Lung (tissue), 12 donors: ENCODE results near the gene GORASP1. TPM values are rescaled to one million over a fixed set of nuclear protein-coding genes. Genes with fewer than 3 reads are reported as not detected.

Experiments
- ATAC-seq: fragments of 200-7000 bp; cut with Tn5 transposase; one replicate; pipeline ENCODE4 v1.9.1; 2020; ENCODE audit warnings: moderate number of reproducible peaks; ENCODE audit not compliant: insufficient read depth, low FRiP score
- DNase-seq, 3 donors: peaks; one replicate each; pipeline ENCODE4 v3.0.0-alpha.2; 2013 to 2017
- H3K27ac ChIP-seq, 2 donors: one replicate each; pipeline ENCODE4 v1.5.1; 2013; ENCODE audit warnings: mild to moderate bottlenecking in 2 of 2, moderate library complexity in 2 of 2, control low read depth in 1 of 2, inconsistent platforms in 1 of 2, low read depth in 1 of 2, low read length in 1 of 2
- H3K27me3 ChIP-seq, 3 donors: one replicate each; pipeline ENCODE4 v1.5.1; 2013; ENCODE audit warnings: low read length in 2 of 3; ENCODE audit not compliant: control insufficient read depth in 3 of 3, insufficient read depth in 3 of 3
- H3K36me3 ChIP-seq, 4 donors: one replicate each; pipeline ENCODE4 v1.5.1; 2013; ENCODE audit warnings: low read length in 4 of 4, mild to moderate bottlenecking in 1 of 4, moderate library complexity in 1 of 4; ENCODE audit not compliant: control insufficient read depth in 4 of 4, insufficient read depth in 4 of 4
- H3K4me1 ChIP-seq, 5 donors: one replicate each; pipeline ENCODE4 v1.5.1; 2013; ENCODE audit warnings: low read length in 5 of 5, mild to moderate bottlenecking in 2 of 5, moderate library complexity in 1 of 5; ENCODE audit not compliant: control insufficient read depth in 5 of 5, insufficient read depth in 5 of 5
- H3K4me3 ChIP-seq: one replicate; pipeline ENCODE4 v1.5.1; 2013; ENCODE audit warnings: mild to moderate bottlenecking, control low read depth, moderate library complexity
- H3K9ac ChIP-seq, 2 donors: one replicate each; pipeline ENCODE4 v1.5.1; 2013; ENCODE audit warnings: low read length in 2 of 2, control low read depth in 1 of 2; ENCODE audit not compliant: insufficient read depth in 1 of 2
- H3K9me3 ChIP-seq, 4 donors: one replicate each; pipeline ENCODE4 v1.5.1; 2013; ENCODE audit warnings: low read length in 3 of 4, mild to moderate bottlenecking in 1 of 4, moderate library complexity in 1 of 4; ENCODE audit not compliant: control insufficient read depth in 4 of 4, insufficient read depth in 3 of 4
- WGBS, 2 donors: extraction: QIAGEN DNeasy Blood & Tissue Kit; methylation state at CpG; one replicate each; pipeline ENCODE4 v1.1.7; 2013; 5-methylcytosine and 5-hydroxymethylcytosine counted together
- polyA plus RNA-seq, 2 donors: library from polyadenylated mRNA; stranded (reverse); fragments of 200-250 nt; gene quantifications; one replicate each; pipeline ENCODE4 v1.2.1, GENCODE V29; 2013
- total RNA-seq, 2 donors: library from RNA; depleted of rRNA in 1 of 2; stranded (reverse); fragments of >200 nt in 1 of 2; gene quantifications; one replicate each; pipeline ENCODE4 v1.2.1, GENCODE V29; 2014 to 2021
- TF ChIP-seq, protein P1 (sequence below): IDR thresholded peaks from 2 replicates; pipeline ENCODE4 v1.5.1; 2012; ENCODE audit warnings: mild to moderate bottlenecking; ENCODE audit errors: control extremely low read depth, extremely low read depth
- donor health status: control.
- donor health status: control.
- donor health status: Bipolar disorder and iron deficiency.
- donor health status: healthy.
- donor health status: DM: yes; HTN: yes; CAD: no.

The GORASP1 gene
- total and polyA plus RNA-seq, 4 donors = 28.7 to 71.1 (median 48.5) TPM

GRCh38 chr3:39122813-39123212, 15.4 kb upstream of the GORASP1 start:
- 83 to 85% methylated on average over 1 of the region's 1 CpG for WGBS, 2 donors
- ATAC-seq = no peak
- TF ChIP-seq, protein P1, sequence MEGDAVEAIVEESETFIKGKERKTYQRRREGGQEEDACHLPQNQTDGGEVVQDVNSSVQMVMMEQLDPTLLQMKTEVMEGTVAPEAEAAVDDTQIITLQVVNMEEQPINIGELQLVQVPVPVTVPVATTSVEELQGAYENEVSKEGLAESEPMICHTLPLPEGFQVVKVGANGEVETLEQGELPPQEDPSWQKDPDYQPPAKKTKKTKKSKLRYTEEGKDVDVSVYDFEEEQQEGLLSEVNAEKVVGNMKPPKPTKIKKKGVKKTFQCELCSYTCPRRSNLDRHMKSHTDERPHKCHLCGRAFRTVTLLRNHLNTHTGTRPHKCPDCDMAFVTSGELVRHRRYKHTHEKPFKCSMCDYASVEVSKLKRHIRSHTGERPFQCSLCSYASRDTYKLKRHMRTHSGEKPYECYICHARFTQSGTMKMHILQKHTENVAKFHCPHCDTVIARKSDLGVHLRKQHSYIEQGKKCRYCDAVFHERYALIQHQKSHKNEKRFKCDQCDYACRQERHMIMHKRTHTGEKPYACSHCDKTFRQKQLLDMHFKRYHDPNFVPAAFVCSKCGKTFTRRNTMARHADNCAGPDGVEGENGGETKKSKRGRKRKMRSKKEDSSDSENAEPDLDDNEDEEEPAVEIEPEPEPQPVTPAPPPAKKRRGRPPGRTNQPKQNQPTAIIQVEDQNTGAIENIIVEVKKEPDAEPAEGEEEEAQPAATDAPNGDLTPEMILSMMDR = no peak

GRCh38 chr3:39121621-39122020, 14.2 kb upstream of the GORASP1 start:
- DNase-seq (no peak), ATAC-seq (no peak)
- no peak overlapping the region for H3K9ac ChIP-seq
- H3K27me3 ChIP-seq = no peaks in the 10 kb centered on the region
- H3K27ac ChIP-seq = no peak overlapping the region
- peaks cover 0 to 6% (median 0%) of the 10 kb centered on the region in 5 donors for H3K4me1 ChIP-seq
- no peak overlapping the region for H3K4me3 ChIP-seq
- TF ChIP-seq, protein P1 = no peak
- peaks cover 0 to 14% (median 3%) of the 10 kb centered on the region in 4 donors for H3K36me3 ChIP-seq
- WGBS, 2 donors = 58 to 77% methylated on average over 2 of the region's 2 CpGs
- H3K9me3 ChIP-seq = no peaks in the 10 kb centered on the region

More at GRCh38 chr3:39122813-39123212, 15.4 kb upstream of the GORASP1 start:
- Histone ChIP-seq H3K9ac (no peak overlapping the region), H3K4me1 (peaks cover 0 to 6% (median 0%) of the 10 kb centered on the region in 5 donors), H3K36me3 (peaks cover 0 to 14% (median 3%) of the 10 kb centered on the region in 4 donors), H3K4me3 (no peak overlapping the region), H3K9me3 (no peaks in the 10 kb centered on the region), H3K27ac (no peak overlapping the region), H3K27me3 (no peaks in the 10 kb centered on the region)
- no peak for DNase-seq

DNA sequence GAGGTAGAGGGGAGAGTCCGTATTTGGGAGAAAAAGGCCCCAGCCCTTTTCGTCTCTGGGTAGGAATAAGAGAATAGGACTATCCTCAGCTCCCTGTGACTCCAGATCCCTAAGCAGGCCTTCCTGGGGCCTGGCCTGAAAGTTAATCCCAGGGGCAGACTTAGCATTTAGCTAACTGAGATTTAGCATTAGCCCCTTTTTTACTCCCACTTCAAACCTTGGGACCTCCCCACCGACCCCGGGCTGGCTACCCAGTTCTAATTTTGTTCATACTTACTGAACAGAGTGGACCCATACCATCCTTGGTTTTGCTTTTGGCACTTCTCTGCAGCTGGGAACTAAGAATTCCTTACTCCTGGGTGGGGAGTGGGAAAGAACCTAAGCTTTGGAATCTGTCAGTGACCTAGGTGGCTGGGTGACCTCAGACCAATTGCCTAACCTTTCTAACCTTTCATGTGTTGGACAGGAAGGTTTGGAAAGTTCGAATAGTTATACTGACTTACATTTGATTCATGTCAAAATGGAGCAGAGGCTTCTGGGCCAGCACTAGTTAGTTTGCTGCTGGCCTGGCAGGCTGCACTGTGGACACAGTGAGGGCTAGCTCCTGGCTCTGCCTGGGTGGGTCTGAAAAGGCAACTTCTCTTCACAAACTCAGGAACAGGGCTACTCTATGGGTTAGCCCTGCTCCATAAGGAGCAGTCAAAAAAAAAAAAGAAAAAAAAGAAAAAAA, 11.7 kb upstream of the GORASP1 start:
- H3K27me3 ChIP-seq = no peaks in the 10 kb centered on the region
- H3K27ac ChIP-seq = no peak overlapping the region
- TF ChIP-seq, protein P1 = no peak
- ATAC-seq (no peak), DNase-seq (no peak)
- no peak overlapping the region for H3K9ac ChIP-seq
- no peaks in the 10 kb centered on the region for H3K4me1 ChIP-seq
- no peaks in the 10 kb centered on the region for H3K9me3 ChIP-seq
- peaks cover 0 to 16% (median 3%) of the 10 kb centered on the region in 4 donors for H3K36me3 ChIP-seq
- H3K4me3 ChIP-seq = no peak overlapping the region
- 91 to 93% methylated on average over 5 of the region's 5 CpGs for WGBS, 2 donors
